Transverse colon (tissue), 4 donors: Measurements from ENCODE around the gene SCNM1. TPM values are rescaled to one million over a fixed set of nuclear protein-coding genes. Genes with fewer than 3 reads are reported as not detected.

Source experiments
- DNase-seq: peaks from one replicate; pipeline ENCODE4 v3.0.0-alpha.2; 2019
- H3K27ac ChIP-seq, 4 donors: fragments of 200-600 bp; sonication (generic); 2 replicates each; pipeline ENCODE4 v1.5.1; 2016 to 2018; ENCODE audit warnings: inconsistent platforms in 4 of 4
- H3K27me3 ChIP-seq: fragments of 200-600 bp; sonication (generic); 2 replicates; pipeline ENCODE4 v1.5.1; 2017; ENCODE audit warnings: inconsistent platforms
- H3K36me3 ChIP-seq, 4 donors: fragments of 200-600 bp; sonication (generic); 2 replicates each; pipeline ENCODE4 v1.5.1; 2017 to 2019; ENCODE audit warnings: inconsistent platforms in 4 of 4
- H3K4me1 ChIP-seq, 4 donors: fragments of 200-600 bp; sonication (generic); 2 replicates each; pipeline ENCODE4 v1.5.1; 2017 to 2020; ENCODE audit warnings: inconsistent platforms in 4 of 4
- H3K4me3 ChIP-seq, 4 donors: fragments of 200-600 bp; sonication (generic); 1 replicate in 1 of 4; 2 replicates in 3 of 4; pipeline versions ENCODE4 v1.5.1 to v1.6.1; 2017 to 2019; ENCODE audit warnings: inconsistent platforms in 4 of 4
- H3K9me3 ChIP-seq, 2 donors: fragments of 200-600 bp; sonication (generic); 2 replicates each; pipeline ENCODE4 v1.5.1; 2017 to 2019; ENCODE audit warnings: inconsistent platforms in 2 of 2
- CTCF ChIP-seq, 5 experiments: fragments of 200-600 bp in 3 of 5; fragments of 450-650 bp in 2 of 5; sonication (generic) in 3 of 5; IDR thresholded peaks; 1 replicate in 2 of 5; 2 replicates in 3 of 5; pipeline ENCODE4 v1.5.1; 2016 to 2017; ENCODE audit warnings: antibody characterized with exemption in 5 of 5, inconsistent platforms in 3 of 5, mild to moderate bottlenecking in 2 of 5, moderate library complexity in 1 of 5
- EP300 ChIP-seq: sonication (generic); formaldehyde crosslinking; IDR thresholded peaks from one replicate; pipeline ENCODE4 v1.6.1; 2017; ENCODE audit warnings: antibody characterized with exemption, low read depth
- POLR2A ChIP-seq: fragments of 450-650 bp; IDR thresholded peaks from one replicate; pipeline ENCODE4 v1.6.1; 2016; ENCODE audit warnings: antibody characterized with exemption, mild to moderate bottlenecking, moderate library complexity
- POLR2AphosphoS5 ChIP-seq, 3 donors: sonication (generic); formaldehyde crosslinking; IDR thresholded peaks; one replicate each; pipeline ENCODE4 v1.6.1; 2016; ENCODE audit warnings: antibody characterized with exemption in 3 of 3
- WGBS, 2 donors: methylation state at CpG; one replicate each; pipeline ENCODE4 v1.1.5; 2018; ENCODE audit warnings: low coverage in 1 of 2; 5-methylcytosine and 5-hydroxymethylcytosine counted together
- in situ Hi-C, 4 donors: fragments of 200-750 bp; cut with MboI; loops; one replicate each; pipeline versions ENCODE4 v1.15.0 to v1.15.1; 2017; ENCODE audit warnings: low sequenced_read_pairs in 3 of 4, low pct_ligation_motif_present in 1 of 4, low pct_unique_long_range_greater_than_20kb in 1 of 4
- intact Hi-C: fragments of 100-400 bp; cut with DNase I; formaldehyde crosslinking; loops from one replicate; pipeline ENCODE4 v1.15.1; 2023; ENCODE audit warnings: low total_unique reads
- total RNA-seq, 4 donors: library from RNA; depleted of rRNA; stranded (reverse); fragments of >200 nt; gene quantifications; one replicate each; pipeline ENCODE4 v1.1.0, GENCODE V29; 2016

The SCNM1 gene
- total RNA-seq, 4 donors from 2014 or later, result 9.0 to 35.4 (median 25.1) TPM

- peaks cover 3 to 30% (median 18%) of the 10 kb centered on the region in 4 donors for H3K4me1 ChIP-seq
- 1% methylated on average over 60 of the region's 61 CpGs; no CpG with 5 or more reads in 1 of the 2 donors for WGBS, 2 donors
- in situ Hi-C loops, result no loop called here
These were observed 19.4 kb upstream of the SCNM1 start, which contains the start of gene SEMA6C for GRCh38 chr1:151146412-151147131. Gene SEMA6C (minus strand): TSS chr1:151146631. CDS start chr1:151142621, 4,010 bp downstream.

GRCh38 chr1:151147132-151147503 lies 18.8 kb upstream of the SCNM1 start:
- H3K4me1 ChIP-seq, result peaks cover 3 to 30% (median 18%) of the 10 kb centered on the region in 4 donors
- peak overlapping the region; percentile 63 to 87 (median 78) for H3K27ac ChIP-seq
- DNase-seq, result no peak
- H3K36me3 ChIP-seq, result no peaks in the 10 kb centered on the region
- intact Hi-C loops, result no loop called here
- in situ Hi-C loops, result no loop called here
- peak overlapping the region; percentile 21 to 80 (median 72) for H3K4me3 ChIP-seq
- no peak for TF ChIP-seq POLR2AphosphoS5 (IDR thresholded peaks at IDR 0.05)
- TF ChIP-seq EP300, result no peak
- no peak for TF ChIP-seq CTCF (IDR thresholded peaks at IDR 0.05)
- no peak for TF ChIP-seq POLR2A
- peaks cover 9% of the 10 kb centered on the region for H3K27me3 ChIP-seq
- H3K9me3 ChIP-seq, result no peaks in the 10 kb centered on the region
- 10 to 23% methylated on average over 2 to 7 of the region's 7 CpGs for WGBS, 2 donors

More at GRCh38 chr1:151146412-151147131, 19.4 kb upstream of the SCNM1 start, which contains the start of gene SEMA6C:
- peaks cover 9% of the 10 kb centered on the region for H3K27me3 ChIP-seq
- no peaks in the 10 kb centered on the region for H3K36me3 ChIP-seq
- peak within 1 kb of the TSS; percentile 63 to 87 (median 78) for H3K27ac ChIP-seq
- peak; percentile 95 for DNase-seq
- intact Hi-C loops, result no loop called here
- H3K9me3 ChIP-seq, result no peaks in the 10 kb centered on the region
- peak within 1 kb of the TSS; percentile 68 to 80 (median 76) for H3K4me3 ChIP-seq
- TF ChIP-seq EP300 (no peak), POLR2A (peak; percentile 54), POLR2AphosphoS5 (IDR thresholded peaks at IDR 0.05) (peak; percentile 65 to 79 (median 76)), CTCF (IDR thresholded peaks at IDR 0.05) (no peak)

- DNase-seq, result no peak
- in situ Hi-C loops (no loop called here), intact Hi-C loops (no loop called here)
- WGBS, 2 donors, result 88 to 96% methylated on average over 1 to 2 of the region's 2 CpGs
- Histone ChIP-seq H3K4me1 (peaks cover 3 to 30% (median 18%) of the 10 kb centered on the region in 4 donors), H3K36me3 (no peaks in the 10 kb centered on the region), H3K4me3 (no peak overlapping the region), H3K27me3 (peaks cover 9% of the 10 kb centered on the region), H3K9me3 (no peaks in the 10 kb centered on the region), H3K27ac (peak overlapping the region; percentile 63 to 87 (median 78))
- TF ChIP-seq EP300 (no peak), POLR2A (no peak), POLR2AphosphoS5 (IDR thresholded peaks at IDR 0.05) (no peak), CTCF (IDR thresholded peaks at IDR 0.05) (no peak)
These were observed 18.3 kb upstream of the SCNM1 start for GRCh38 chr1:151147665-151148064.

- peak within 1 kb of the TSS in 3 of 4 donors; percentile 4 to 33 (median 12) for H3K4me3 ChIP-seq
- in situ Hi-C loops (loop anchor here in 3 of 4 donors (5.0 to 25.0 kb wide), 5 partner anchors 59 to 142 kb away; partner anchors contain the start of genes BNIPL (in 1 of the 3) and C1orf56 (in 1 of the 3)), intact Hi-C loops (loop anchor here (5.0 to 10.0 kb wide), 2 partner anchors 52 to 339 kb away; no protein-coding TSS in a partner anchor)
- peaks cover 0 to 9% (median 5%) of the 10 kb centered on the region in 4 donors for H3K36me3 ChIP-seq
- no peaks in the 10 kb centered on the region for H3K27me3 ChIP-seq
- 31 to 48% methylated on average over 4 of the region's 4 CpGs for WGBS, 2 donors
- H3K27ac ChIP-seq, result peak within 1 kb of the TSS; percentile 47 to 63 (median 56)
- peak; percentile 74 for DNase-seq
- no peaks in the 10 kb centered on the region for H3K9me3 ChIP-seq
- TF ChIP-seq POLR2AphosphoS5 (IDR thresholded peaks at IDR 0.05), result no peak
- TF ChIP-seq CTCF (IDR thresholded peaks at IDR 0.05), result no peak
- TF ChIP-seq EP300, result no peak
- no peak for TF ChIP-seq POLR2A
- peaks cover 0 to 9% (median 0%) of the 10 kb centered on the region in 4 donors for H3K4me1 ChIP-seq
These were observed 9.5 kb upstream of the SCNM1 start, which contains the start of gene TNFAIP8L2 for GRCh38 chr1:151156515-151156819. Gene TNFAIP8L2 (plus strand): TSS chr1:151156649. CDS start chr1:151158698, 2,049 bp downstream.
